ENCODE results near the gene NOTCH4.
A peak's percentile ranks its signal among the peaks of the same experiment; 100 is the strongest.
"Not testable (repeated sequence)": the region's sequence is repeated elsewhere in the genome, so short reads cannot be mapped to it uniquely, and the experiment has no call there.

The NOTCH4 gene

DNA sequence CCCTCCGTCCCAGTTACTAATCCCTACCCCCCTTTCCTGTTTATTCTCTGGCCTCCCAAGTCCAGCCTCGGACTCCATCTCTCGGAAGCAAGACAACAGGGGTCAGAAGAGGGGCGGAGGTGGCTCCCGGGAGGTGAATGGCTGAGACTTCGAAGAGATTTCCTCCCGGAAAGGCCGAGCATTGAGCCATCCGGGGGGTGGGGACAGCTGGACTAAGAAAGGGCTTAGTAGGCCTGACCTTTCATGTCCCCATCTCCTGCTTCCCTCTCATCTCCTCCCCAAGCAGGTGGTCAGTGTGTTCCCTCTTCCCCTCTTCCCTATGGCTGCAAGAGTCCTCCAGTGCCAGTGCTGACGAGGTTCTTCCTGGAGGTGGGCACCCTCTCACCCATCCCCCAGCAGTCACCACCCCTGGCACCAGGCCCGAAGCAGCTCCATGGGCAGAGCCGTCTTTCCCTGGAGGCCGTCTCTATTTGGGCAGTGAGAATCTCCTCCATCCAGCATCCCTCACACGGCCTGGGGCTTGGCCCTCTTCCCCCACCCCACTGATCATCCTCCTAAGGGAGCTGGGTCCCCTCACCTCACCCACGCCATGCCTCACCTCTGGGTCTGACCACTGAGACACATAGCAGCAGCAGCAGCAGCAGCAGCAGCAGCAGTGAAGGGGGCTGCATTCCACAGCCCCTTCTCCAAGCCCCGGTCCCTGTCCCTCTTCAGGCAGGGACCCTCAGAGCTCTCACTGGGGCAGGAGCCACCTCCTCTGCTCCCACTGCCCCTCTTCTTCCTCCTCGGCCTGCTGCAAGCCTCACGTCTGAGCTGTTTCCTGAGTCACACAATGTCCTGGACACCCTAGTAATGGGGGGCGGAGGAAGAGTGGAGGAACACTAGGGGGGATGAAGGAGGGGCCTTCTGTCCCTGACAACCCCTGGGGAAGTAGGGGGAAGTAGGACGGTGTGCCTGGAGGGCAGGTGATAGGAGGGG, at the start of gene NOTCH4:
Gene NOTCH4 (minus strand): TSS at position 810 of the 978 bp plus-strand sequence. CDS start 139 bp downstream, at position 671.
- no peak for DNase-seq

DNA sequence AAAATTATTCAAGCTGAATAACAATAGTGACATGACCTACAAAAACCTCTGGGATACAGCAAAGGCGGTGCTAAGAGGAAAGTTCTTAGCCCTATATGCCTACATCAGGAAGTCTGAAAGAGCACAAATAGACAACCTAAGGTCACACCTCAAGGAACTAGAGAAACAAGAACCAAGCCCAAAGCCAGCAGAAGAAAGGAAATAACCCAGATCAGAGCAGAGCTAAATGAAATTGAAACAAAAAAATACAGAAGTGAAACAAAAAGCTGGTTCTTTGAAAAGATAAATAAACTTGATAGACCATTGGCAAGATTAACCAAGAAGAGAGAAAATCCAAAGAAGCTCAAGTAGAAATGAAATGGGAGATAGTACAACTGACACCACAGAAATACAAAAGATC, 47.6 kb upstream of the NOTCH4 start:
- DNase-seq: no peak

DNA sequence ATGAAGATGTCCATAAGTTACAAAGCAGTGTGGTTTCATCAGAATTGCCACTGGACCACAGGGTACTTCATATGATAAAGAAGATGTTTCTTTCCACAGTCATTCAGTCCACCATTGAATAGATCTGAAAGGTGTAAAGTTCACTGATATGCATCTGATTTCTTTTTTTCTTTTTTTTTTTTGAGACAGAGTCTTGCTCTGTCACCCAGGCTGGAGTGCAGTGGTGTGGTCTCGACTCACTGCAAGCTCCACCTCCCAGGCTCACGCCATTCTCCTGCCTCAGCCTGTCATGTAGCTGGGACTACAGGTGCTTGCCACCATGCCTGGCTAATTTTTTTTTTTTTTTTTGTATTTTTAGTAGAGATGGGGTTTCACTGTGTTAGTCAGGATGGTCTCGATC, 44.6 kb upstream of the NOTCH4 start:
- DNase-seq: not testable (repeated sequence)

DNA sequence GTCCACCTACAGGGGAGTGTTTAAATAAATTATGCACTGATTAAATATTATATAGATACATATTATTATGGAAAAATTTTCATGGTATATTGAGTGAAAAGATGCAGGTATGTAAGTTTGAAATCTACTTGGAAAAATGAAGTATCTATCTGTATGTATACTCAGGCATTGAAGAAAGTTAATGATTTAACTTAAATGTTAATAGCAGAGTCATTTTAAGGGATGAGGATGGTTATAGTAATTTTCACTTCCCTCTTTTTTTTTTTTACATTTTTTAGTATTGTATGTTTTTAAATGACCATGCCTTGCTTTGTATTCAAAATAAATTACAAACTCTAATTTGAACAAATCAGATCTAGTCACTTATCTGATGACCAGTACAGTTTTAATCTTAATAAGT, 43.2 kb upstream of the NOTCH4 start:
- no peak for DNase-seq

DNA sequence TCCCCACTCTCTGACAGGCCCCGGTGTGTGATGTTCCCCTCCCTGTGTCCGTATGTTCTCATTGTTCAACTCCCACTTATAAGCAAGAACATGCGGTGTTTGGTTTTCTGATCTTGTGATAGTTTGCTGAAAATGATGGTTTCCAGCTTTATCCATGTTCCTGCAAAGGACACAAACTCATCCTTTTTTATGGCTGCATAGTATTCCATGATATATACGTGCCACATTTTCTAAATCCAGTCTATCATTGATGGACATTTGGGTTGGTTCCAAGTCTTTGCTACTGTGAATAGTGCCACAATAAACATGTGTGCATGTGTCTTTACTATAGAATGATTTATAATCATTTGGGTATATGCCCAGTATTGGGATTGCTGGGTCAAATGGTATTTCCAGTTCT, 33.4 kb upstream of the NOTCH4 start:
- DNase-seq: not testable (repeated sequence)

DNA sequence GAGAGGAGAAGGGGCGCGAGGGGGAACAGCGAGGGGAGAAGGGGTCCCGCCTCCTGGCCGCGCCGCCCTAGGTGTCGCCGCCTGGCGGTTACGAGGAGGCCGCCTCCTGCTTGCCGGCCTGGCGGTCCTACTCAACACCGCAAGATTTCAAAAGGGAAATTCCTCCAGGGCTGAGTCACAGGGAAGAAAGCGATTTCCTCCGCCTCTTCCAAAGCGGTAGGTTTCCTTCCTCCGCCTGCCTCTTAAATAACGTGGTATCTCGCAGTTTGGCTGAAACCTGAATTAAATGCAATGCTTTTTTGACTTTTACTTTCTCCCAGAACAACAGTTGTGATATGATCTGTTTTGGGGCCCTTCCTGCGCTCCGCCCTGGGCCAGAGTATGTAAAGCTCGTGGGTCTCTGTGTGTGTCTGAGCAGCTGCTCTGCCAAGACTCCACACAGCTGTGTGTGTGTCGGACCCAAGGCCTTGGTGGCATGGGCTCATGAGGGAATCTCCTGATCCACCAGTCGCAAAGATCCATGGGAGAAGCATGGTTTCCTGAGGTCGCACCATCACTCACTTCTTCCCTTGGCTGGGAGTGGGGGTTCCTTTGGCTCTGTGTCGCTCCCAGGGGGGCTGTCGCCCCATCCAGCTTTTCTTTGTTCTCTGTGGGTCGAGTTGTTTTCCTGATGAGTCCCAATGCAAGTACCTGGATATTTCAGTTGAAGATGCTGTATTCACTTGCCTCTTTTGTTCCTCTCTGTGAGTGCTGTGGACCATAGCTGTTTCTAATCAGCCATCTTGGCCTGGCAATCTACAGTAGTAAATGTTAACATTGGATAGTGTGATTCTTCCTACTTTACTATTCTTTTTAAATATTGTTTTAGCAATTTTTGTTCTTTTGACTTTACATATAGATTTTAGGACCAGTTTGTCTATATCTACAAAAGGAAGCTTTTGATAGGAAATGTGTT, 31.6 kb upstream of the NOTCH4 start:
- peak; percentile 70 for DNase-seq

DNA sequence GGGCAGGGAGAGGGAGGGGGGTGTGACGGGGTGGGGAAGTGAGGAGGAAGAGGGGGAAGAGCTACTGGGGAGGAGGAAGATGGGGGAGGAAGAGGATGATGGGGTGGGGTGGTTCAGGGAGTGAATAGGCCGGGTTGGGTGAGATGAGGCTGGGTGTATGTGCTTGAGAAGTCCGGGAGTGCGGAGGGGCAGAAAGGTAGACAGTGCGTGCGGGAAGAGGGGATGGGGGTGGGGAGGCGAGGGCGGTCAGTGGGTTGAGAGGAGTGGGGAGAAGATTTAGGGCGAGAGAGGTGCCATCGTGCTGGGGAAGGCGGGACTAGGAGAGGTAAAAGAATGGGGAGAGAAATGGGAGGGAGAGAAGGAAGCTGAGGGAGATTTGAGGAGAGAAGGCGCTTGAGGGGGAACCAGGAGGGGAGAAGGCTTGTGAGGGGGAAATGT, 30.9 kb upstream of the NOTCH4 start:
- no peak for DNase-seq

DNA sequence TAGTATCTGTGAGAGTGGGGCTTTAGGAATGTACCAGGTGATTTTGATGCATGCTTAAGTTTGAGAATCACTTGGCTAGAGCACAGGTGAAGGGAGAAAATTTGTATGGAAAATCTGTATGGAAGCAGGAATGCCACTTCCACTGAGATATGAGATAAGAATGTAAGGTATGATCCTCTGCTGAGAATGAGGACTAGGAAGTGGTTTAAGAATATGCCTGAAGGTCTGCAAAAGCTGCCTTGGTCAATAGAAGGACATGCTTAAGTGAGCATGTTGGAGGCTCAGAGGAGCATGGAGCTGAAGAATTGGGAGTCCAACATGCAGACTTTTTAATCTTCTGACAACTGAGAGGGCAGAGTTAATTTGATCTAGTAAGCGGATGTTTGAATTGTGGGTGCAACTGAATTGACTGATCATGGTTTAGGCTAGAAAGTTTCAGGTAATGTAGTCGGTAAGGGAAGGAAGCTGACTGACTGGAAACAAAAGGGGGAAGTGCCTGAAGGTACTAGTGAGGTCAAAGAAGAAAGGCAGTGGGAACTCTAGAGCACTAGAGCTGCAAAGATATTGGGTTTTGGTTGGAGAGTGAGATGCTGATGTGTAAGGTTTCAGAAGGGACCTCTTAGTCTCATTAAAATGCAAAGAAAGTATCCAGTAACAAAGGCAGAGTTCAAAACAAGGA, 28.6 kb upstream of the NOTCH4 start:
- no peak for DNase-seq

DNA sequence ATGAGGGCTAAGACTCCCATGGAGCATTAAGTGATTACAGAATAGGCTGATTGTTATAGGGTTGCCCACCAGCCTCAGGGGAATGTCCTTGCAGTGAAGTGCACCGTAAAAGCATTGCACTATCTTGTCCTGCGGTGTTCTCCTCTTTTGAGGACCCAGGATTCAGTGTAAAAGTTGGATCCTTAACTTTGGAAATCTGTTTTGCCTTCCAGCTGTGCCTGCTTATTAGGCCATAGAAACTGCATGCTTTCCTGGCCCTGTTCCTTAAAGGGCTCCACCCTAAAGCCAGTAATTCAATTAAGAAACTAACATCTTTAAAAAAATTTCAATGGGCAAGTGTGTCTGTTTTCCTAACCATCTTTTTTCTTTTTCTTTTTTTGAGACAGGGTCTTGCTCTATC, 25.4 kb upstream of the NOTCH4 start:
- no peak for DNase-seq

DNA sequence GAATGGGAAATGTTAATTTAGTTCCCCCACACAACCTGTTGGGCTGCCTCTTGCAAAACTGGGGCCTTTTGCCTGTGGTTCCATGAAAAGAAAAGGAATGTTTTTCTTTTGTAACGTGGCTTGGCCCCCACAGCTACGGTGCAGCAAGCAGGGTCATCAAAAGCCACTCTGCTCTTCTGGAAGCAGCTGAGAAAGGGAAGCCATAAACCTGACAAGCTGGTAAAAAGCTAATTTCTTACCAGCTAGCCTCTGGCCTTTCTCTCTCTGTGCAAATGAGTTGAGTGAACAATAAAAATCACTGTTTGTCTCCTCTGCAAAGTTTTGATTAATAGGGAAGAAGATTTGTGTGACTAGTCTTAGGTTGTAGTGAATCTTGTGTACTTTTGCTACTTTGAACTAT, 23.5 kb upstream of the NOTCH4 start:
- no peak for DNase-seq

DNA sequence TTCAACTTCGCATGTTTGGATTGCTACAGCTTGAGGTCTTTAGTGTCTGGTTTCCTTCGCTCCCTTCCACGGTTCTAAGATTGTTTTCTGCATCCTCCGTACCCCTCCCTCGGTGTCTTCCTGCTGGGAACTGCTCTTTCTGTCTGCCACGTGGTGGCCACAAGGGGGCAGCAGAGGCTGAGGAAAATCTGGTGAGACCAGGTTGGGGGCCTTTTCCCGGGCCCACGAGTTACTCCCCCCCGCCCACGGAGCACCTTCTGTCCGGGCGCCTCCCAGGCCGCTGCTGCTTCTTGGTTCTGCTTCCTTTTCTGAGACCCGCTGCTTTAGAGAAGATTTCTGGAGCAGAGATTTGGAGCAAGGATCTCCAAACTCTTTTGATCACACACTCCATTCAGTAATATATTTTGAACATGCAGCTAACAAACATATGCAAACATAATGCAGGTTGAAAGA, 21.1 kb upstream of the NOTCH4 start:
- peak; percentile 70 for DNase-seq

DNA sequence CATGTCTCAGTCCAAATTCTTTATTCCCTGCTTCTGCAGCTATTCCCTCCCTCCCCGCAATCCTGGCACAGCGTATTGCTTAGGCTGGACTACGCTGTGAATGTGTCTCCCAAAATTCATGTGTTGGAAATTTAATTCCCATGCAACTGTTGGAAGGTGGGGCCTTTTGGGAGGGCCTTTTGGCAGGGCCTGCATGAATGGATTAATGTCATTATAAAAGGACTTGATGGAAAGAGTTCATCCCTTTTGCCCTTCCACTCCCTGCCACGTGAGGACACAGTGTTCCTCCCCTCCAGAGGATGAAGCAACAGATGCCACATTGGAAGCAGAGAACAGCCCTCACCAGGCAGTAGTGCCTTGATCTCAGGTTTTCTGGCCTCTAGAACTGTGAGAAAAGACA, 20.4 kb upstream of the NOTCH4 start:
- no peak for DNase-seq

DNA sequence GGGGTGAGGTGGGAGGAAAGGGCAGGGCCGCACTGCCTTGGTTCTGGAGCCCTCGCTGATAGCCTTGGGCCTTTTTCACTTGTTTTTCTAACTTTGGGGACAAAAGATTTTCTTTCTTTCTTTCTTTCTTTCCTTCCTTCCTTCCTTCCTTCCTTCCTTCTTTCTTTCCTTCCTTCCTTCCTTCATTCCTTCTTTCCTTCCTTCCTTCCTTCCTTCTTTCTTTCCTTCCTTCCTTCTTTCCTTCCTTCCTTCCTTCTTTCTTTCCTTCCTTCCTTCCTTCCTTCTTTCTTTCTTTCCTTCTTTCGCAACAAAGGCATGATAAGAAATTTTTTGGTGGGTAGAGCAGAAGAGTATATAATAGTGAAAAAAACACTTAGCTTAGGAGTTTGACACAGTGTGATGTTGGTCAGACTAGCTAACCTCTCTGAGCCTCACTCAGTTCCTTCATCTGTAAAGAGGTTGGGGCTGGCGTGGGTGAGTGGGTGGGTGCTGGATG, 18.5 kb upstream of the NOTCH4 start:
- DNase-seq: not testable (repeated sequence)

DNA sequence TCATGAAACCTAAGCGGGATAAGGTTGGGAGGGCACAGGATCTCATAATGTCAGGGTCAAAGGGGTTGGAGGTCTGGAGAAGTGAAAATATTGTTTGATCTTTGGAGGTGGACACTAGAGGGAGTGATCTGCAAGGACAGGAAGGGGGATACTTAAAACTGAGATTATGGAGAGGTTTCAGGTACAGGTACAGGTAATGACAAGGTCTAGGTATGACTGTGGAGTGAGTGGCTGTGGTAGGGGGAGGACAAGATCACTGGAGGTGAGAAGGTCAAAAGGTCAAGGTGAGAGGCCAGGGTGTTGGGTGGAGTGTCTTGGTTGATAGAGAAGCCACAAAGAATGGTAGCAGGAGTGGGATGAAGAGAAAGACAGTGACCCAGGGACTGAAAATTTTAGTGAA, 16.8 kb upstream of the NOTCH4 start:
- DNase-seq: no peak

DNA sequence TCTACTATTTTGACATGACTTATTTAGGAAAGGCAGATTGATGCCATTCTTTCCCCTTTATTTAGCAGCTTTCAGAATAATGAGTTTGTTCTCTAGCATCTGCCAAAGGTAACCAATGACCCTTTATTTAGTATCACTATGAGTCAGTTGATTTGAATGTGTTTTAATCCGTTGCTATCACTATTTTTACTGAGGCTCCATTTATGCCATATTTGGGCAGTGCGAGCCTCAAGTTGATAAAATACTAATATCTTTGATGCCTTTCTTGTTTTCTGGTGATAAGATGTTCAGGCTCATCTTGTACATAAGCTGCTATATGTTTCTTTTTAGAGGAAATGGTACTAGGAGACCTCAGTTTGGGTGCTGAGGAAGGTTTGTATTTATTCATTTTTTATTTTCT, 15.6 kb upstream of the NOTCH4 start:
- DNase-seq: no peak

DNA sequence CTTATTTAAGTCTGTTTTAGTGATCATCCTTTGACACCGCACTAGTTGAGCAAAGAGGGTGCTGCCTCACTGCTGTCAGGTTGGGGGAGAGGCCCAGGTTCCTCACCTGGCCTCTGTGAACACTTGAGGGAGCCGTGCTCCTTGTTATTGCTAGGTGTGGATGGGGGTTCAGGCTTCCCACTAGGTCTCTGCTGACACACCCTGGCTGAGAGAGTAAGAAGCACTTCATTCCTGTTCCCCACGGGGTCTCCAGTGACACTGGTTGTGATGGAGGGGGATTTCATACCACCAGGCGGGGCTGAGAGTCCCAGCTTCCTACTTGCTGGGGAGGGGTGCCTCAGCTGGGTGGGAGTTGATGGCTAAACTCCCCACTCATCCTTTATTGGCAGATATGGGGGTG, 11.1 kb upstream of the NOTCH4 start:
- no peak for DNase-seq

DNA sequence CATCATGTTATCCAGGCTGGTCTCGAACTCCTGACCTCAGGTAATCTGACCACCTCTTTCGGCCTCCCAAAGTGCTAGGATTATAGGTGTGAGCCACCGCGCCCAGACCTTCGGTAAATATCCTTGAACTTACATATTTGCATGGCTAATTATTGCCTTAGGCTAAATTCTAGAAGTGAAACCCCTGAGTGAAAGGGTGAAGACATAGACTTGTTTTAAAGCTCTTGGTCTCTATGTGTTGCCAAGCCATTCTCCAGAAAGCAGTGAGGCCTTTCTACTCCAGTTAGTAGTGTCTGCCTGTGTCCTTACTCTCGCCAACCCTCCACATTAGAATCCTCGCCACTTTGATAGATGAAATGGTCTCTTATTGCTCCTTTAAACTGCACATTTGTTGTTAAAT, 2.6 kb upstream of the NOTCH4 start:
- no peak for DNase-seq

DNA sequence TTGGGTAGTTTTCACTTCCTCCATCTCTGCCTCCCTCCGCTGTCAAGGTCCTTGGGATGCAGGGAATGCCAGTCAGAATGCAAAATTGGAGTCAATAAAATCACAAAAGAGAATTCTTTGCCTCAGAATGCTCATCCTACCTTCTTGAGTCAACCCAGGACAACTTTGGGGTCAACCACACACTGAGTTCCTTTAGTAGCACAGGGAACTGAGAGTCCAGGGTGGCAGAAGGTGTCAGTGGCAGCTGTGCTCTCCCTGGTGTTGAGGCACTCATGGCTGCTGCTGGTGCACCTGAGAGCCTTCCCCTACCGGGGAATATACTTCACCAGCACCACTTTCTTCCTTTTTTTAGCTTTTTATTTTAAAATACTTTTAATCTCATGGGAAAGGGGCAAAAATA, 829 bp upstream of the NOTCH4 start:
- no peak for DNase-seq

DNA sequence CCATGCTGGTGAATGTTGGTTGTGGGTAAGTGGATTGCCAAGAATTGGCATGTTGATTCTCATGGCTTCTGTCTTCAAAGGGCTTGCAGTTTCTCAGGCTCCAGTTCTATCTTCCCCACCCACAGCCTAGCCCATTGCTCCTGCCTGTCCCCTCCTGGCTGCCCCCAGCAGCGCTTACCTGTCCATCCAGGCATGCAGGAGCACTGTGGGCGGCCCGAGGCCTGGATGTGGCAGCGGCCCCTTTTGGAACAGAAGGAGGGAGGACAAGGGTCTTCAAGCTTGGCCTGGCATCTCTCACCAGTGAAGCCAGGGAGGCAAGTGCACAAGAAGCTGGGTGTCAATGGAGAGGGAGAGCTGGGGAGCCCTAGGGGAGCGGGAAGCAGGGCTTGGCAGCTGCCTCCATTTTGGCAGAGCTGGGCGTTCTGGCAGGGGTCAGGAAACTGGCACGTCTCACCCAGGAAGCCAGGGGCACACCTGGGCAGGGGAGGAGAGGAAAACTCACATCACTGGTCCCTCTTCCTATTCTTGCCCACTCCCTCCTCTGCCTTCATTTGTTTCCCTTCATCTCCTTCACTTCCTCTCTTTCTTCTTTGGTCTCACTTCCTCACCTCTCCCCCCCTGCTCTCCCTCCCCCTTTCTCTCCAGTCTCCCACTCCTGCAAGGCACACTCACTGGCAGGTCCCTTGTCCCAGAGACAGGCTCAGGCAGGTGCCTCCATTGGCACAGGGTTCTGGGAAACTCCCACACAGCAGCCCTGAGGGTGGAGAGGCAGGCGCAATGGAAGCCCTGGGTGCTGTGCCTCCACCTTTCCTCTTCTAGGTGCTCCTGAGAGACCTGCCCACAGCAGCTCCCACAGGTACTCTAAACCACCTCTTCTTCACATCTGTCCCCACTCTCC, 1.3 kb downstream of the NOTCH4 start:
- no peak for DNase-seq

DNA sequence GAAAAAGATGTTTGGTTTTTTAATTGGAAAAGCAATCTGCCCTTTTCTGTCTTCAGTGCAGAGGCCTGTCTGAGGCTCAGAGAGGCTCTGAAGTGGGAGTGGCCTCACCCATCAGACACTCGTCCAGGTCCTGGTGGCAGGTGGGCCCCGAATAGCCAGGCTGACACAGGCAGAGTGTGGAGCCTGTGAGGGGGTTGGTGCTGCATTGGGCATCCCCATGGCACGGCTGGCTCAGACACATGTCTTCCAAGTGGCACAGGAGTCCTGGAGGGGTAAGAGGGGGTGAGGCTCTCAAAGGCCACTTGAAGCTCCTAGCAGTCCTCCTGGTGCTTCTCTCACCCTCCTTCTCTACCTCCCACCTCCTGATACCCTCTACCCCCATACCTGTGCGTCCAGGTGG, 3.8 kb downstream of the NOTCH4 start:
- no peak for DNase-seq

DNA sequence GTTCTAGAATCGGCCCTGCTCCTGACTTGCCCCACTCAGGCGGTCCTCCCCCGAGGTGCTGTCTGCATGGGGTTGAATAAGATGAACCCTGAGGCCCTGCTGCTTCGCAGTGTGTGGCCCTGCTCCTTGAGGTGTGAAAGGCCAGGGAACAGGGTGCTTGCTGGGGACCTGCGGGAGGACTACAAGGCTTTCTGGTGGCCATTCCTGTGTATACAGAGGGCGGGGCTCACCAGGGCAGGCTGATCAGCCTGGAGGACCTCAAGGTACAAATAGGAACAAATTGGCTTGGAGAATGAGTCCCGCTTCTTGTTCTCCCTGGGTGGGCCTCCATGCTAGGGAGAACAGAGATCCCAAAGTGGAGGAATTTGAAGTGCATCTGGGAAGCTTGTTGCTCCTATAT, 5.7 kb downstream of the NOTCH4 start:
- no peak for DNase-seq

DNA sequence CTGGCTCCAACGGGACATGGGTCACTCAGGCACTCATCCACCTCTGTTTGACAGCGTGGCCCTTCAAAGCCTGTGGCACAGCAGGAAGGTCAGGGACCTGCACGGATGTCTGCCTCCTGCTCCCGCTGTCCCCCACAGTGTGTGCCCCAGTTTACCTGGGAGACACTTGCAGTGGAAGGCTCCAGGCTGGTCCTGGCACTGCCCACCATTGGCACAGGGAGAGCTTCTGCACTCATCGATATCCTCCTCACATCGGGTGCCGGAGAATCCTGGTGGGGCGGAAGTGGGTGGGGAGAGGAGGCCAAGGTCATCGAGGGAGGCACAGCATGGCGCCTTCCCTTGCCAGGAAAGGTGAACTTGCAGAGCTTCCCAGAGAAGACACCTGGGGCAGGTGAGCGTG, 6.9 kb downstream of the NOTCH4 start:
- DNase-seq: no peak
